GM19193 (cell line): ENCODE results near the gene ZNF280C.

Source experiments
- POLR2A ChIP-seq: IDR thresholded peaks from 4 replicates; pipeline ENCODE4 v1.6.1; 2011; ENCODE audit not compliant: insufficient read depth, insufficient read length; ENCODE audit errors: extremely low read depth

ZNF280C gene

GRCh38 chrX:130267956-130268448 is 697 bp downstream of the ZNF280C start:
- TF ChIP-seq POLR2A = no peak

DNA sequence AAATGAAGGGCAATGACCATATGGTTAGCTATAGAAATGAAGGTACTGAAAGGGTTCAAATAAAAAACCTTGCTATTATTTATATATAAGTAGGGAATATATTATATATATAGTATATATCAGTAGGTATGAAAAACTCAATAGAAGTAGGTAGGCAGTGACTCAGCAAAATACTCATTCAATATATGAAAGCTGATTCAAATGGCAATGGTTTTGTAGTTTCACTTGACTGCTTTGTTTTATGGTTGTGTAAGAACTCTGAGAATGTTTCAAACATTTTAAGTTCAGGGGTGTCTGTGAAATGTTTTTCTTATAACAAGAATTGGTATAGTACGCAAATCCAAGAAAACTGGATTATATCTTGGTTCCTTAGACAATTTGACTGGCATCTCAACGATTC is 4.1 kb downstream of the ZNF280C start:
- no peak for TF ChIP-seq POLR2A

DNA sequence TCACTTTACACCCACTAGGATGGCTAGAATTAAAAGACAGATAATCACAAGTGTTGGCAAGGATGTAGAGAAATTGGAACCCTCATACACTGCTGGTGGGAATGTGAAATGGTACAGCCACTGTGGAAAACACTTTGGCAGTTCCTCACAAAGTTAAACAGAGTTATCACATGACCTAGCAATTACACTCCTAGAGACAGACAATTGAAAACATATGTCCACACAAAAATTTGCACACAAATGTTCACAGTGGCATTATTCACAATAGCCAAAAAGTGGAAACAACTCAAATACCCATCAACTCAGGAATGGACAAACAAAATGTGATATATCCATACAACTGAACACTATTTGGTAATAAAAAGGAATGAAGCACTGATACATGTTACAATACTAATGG is 5.7 kb downstream of the ZNF280C start:
- TF ChIP-seq POLR2A = no peak

DNA sequence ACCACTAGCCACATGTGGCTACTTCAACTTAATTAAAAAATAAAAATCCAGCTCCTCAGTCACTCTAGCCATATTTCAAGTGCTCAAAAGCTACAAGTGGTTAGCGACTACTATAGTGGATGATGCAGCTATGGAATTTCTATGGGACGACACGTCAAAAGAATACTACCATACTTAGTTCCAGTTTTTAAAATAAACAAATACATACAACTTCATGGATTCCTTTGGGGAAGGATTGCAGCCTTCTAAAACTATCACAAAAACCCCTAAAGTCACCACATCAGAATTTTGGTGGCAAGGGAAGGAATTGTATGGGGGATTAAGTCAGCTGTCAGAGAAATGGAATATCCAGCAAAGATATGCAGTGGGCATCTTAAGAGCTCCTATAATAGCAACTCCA is 6.5 kb downstream of the ZNF280C start:
- no peak for TF ChIP-seq POLR2A

GRCh38 chrX:130261296-130261893 is 7.3 kb downstream of the ZNF280C start:
- TF ChIP-seq POLR2A = no peak

GRCh38 chrX:130260316-130260715 is 8.4 kb downstream of the ZNF280C start:
- no peak for TF ChIP-seq POLR2A

DNA sequence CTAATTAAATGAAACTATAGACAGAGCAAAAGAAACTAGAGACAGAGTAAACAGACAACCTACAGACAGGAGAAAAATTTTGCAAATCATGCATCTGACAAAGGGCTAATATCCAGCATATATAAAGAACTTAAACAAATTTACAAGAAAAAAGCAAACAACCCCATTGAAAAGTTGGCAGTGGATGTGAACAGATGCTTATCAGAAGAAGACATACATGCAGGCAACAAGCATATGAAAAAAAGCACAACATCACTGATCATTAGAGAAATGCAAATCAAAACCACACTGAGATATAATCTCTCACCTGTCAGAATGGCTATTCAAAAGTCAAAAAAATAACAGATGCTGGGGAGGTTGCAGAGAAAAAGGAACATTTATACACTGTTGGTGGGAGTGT is 14.8 kb downstream of the ZNF280C start:
- TF ChIP-seq POLR2A = no peak

- TF ChIP-seq POLR2A = no peak
These were observed 17.0 kb downstream of the ZNF280C start for GRCh38 chrX:130251671-130252070.

DNA sequence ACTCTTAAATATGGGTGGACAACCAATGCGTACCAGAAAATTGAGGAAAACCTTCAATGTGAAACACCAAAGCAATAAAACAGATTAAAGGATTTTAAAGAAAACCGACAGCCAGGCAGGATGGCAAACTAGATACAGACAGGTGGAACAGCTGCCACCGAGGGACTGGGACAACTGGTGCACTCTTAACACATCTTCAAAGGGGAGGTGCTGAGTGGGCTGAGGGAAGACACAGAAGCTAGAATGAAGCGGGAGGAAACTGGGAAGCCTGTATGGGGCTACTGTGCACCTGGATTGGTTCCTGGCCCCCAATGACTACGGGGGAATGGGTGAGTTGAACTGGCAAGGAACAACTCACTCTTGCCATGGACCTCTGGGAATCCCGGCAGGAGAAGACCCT is 20.7 kb downstream of the ZNF280C start:
- no peak for TF ChIP-seq POLR2A

GRCh38 chrX:130246084-130246483 is 22.6 kb downstream of the ZNF280C start:
- no peak for TF ChIP-seq POLR2A

GRCh38 chrX:130245441-130245840 is 23.3 kb downstream of the ZNF280C start:
- TF ChIP-seq POLR2A = no peak

GRCh38 chrX:130228871-130229270 is 39.8 kb downstream of the ZNF280C start:
- TF ChIP-seq POLR2A = no peak

- TF ChIP-seq POLR2A = no peak
These were observed 43.9 kb downstream of the ZNF280C start for GRCh38 chrX:130224810-130225209.

GRCh38 chrX:130216320-130216719 is 52.4 kb downstream of the ZNF280C start:
- TF ChIP-seq POLR2A = no peak

DNA sequence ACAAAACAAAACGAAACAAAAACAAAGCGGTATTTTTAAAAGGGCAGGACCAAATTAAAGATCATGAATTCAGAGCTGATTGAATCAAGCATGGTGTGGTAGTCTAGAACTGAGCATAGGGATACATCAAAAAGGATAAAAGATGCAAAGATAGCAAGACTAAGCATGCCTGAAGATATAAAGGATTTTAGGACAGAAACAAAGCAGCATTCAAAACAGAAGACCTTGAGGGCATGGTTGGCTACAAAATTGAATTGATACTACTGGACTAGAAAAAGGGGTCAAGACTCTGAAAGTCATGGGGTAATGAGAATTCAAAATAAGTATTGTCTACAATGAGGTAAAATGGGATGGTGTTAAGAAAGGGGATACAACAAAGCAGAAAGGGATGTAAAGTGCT is 55.3 kb downstream of the ZNF280C start:
- TF ChIP-seq POLR2A = no peak

DNA sequence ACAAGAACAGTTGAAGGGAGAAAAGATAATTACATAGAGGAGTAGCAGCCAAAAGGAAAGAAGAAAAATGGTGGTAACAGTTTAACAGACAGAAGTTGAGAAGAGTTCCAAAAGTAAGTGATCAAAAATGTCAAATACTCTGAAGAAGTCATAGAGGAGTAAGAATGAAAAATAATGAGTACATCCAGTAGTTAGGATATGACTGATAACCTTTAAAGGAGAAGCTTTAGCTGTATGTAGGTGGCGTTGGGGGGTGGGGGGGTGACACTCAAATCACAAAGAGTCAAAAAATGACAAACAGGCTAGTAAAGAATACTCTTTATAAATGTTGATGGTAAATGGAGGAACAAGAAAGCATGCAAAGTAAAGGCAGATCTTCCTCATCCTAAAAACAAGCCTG is 56.3 kb downstream of the ZNF280C start:
- no peak for TF ChIP-seq POLR2A
